ENCODE measurements around the gene TARS2. TPM values are rescaled to one million over a fixed set of nuclear protein-coding genes. Genes with fewer than 3 reads are reported as not detected.

The TARS2 gene, protein sequence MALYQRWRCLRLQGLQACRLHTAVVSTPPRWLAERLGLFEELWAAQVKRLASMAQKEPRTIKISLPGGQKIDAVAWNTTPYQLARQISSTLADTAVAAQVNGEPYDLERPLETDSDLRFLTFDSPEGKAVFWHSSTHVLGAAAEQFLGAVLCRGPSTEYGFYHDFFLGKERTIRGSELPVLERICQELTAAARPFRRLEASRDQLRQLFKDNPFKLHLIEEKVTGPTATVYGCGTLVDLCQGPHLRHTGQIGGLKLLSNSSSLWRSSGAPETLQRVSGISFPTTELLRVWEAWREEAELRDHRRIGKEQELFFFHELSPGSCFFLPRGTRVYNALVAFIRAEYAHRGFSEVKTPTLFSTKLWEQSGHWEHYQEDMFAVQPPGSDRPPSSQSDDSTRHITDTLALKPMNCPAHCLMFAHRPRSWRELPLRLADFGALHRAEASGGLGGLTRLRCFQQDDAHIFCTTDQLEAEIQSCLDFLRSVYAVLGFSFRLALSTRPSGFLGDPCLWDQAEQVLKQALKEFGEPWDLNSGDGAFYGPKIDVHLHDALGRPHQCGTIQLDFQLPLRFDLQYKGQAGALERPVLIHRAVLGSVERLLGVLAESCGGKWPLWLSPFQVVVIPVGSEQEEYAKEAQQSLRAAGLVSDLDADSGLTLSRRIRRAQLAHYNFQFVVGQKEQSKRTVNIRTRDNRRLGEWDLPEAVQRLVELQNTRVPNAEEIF
- 10 to 100 TPM in 3 of 4 donors, 1 to 10 TPM in 1; 8.2 to 16.7 (median 15.9) TPM for total RNA-seq

DNA sequence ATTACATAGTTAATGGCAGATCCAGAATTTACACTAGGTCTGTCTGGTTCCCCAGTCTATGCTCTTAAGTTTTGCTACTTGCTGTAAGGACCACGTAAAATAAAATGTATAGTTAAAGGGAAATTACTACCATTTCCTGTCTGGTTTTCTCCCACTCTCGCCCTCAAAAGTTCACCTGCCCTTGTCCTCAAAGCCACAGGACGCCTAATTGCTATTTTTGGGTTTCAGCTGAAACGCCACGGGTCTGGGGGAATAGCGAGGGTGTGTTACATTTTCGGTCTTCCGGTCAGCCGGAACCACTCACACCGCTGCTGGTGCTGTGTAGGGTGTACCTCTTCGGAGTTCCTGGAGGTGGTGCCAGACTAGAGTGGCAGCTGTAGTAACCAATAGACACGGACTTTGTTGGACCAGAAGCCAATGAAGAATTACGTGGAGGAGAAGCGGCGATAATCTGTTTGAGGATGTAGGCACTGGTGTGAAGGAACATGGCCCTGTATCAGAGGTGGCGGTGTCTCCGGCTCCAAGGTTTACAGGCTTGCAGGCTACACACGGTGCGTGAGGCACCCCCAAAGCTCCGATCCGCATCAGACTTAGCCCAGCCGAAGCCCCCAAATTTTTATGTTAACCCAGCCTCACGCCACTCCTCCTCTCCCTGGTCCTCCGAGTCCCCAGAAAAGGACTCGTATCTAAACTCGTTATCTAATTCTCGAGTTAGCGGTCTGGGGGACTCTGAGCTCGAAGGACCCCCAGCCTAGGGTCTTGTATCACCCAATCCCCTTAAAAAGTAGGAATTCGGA is at the start of gene TARS2:
Gene TARS2 (plus strand): TSS at position 454 of the 797 bp plus-strand sequence. CDS start 32 bp downstream, at position 486.
- TF ChIP-seq, protein P1, sequence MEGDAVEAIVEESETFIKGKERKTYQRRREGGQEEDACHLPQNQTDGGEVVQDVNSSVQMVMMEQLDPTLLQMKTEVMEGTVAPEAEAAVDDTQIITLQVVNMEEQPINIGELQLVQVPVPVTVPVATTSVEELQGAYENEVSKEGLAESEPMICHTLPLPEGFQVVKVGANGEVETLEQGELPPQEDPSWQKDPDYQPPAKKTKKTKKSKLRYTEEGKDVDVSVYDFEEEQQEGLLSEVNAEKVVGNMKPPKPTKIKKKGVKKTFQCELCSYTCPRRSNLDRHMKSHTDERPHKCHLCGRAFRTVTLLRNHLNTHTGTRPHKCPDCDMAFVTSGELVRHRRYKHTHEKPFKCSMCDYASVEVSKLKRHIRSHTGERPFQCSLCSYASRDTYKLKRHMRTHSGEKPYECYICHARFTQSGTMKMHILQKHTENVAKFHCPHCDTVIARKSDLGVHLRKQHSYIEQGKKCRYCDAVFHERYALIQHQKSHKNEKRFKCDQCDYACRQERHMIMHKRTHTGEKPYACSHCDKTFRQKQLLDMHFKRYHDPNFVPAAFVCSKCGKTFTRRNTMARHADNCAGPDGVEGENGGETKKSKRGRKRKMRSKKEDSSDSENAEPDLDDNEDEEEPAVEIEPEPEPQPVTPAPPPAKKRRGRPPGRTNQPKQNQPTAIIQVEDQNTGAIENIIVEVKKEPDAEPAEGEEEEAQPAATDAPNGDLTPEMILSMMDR (IDR thresholded peaks at IDR 0.05; ENCODE audit: low read depth) = no peak

DNA sequence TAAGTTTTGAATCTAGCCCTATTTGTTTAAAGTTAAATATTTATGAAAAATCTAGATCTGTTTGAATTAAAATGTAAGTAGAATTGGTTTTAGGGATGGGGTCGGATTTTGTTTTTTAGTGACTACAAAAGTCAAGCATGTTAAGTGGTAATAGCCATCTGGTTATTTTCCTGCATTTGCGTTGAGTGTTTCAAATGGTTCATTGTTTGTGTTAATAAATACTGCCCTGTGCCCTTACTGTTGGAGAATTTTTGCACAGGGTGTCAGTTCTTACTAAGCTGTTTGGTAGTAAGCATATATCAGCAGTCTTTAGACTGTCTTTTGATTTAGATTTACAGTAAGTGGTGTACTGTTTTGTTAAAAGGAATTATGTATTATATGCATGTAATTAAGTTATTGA is 46.1 kb upstream of the TARS2 start:
- TF ChIP-seq, protein P1 (IDR thresholded peaks at IDR 0.05; ENCODE audit: low read depth) = no peak

DNA sequence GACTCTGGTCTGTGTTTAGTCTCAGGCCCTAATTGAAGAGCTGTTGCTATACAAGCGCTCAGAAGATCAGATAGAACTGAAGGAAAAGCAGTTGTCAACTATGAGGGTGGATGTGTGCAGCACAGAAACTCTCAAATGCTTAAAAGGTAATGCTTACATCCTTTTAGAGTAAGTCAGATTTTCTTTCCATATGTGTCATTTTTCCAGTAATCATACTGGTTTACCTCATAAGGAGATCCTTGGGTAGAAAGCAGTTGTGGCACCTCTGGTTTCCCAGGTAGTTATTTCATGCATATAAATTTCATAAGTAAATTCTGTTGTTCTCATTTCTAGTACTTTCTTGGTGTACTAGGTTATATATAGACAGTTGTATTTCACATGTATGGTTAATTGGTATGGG is 43.0 kb upstream of the TARS2 start:
- TF ChIP-seq, protein P1 (IDR thresholded peaks at IDR 0.05; ENCODE audit: low read depth) = no peak

DNA sequence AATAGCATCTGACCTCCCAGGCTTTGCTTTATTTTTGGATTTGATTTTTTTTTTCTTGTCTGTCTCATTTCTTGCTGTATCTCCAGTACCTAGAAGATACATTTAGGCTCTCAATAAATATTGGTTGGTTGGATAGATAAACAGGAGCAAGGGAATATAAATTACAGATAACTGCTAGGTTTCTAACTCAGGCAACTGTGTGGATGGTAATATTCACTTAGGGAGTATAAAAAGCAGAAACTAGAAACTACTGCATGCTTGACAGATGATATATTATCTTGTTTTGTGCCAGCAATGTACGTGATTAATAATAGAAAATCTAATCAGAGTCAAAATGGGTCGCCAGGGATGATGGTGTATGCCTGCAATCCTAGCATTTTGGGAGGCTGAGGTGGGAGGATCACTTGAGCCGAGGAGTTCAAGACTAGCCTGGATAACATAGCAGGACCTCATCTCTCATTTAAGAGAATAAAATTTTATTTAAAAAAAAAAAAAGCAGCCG is 31.0 kb upstream of the TARS2 start:
- TF ChIP-seq, protein P1 (IDR thresholded peaks at IDR 0.05; ENCODE audit: low read depth) = no peak

DNA sequence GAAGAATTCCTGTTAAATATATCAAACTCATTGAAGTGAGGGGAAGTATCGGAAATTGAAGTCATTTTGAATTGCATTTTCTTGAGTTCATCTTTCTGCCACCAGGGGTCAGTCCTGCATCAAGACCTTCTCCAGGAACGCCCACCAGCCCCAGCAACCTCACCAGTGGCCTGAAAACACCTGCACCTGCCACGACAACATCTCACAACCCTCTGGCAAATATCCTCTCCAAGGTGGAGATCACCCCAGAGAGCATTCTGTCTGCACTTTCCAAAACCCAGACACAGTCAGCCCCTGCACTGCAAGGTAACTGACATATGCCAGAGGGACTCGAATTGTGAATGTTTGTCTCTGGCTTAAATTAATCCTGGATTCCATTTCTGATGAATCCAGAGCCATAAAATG is 22.8 kb upstream of the TARS2 start:
- TF ChIP-seq, protein P1 (IDR thresholded peaks at IDR 0.05; ENCODE audit: low read depth) = no peak

DNA sequence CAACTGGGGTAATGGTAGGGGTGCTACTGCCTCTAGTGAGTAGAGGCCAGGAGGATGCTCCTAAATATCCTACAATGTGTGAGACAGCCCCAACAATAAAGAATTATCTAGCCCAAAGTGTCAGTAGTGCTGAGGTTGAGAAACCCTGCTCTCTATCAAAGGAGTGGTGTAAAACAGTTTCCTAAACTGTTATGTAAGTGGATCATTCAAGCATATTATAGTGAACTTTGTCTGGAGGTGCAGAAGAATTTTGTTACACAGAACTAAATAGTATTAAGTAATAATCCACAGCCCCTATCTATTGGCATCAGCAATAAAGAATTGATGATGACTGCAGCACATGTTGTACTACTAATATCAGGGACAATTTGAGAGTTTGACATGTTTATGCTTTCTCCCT is 20.3 kb upstream of the TARS2 start:
- TF ChIP-seq, protein P1 (IDR thresholded peaks at IDR 0.05; ENCODE audit: low read depth) = no peak

All from subcutaneous adipose tissue (tissue), 4 donors.